Body of pancreas (tissue), 4 donors: Measurements from ENCODE around the gene GPATCH2.

Source experiments
- CTCF ChIP-seq, 7 experiments: fragments of 450-650 bp in 4 of 7; fragments of 200-600 bp in 3 of 7; sonication (generic) in 3 of 7; IDR thresholded peaks; one replicate each; pipeline ENCODE4 v1.5.1; 2016 to 2019; ENCODE audit warnings: antibody characterized with exemption in 7 of 7
- POLR2A ChIP-seq, 3 donors: fragments of 450-650 bp; IDR thresholded peaks; one replicate each; pipeline ENCODE4 v1.6.1; 2016; ENCODE audit warnings: antibody characterized with exemption in 3 of 3, mild to moderate bottlenecking in 2 of 3

- TF ChIP-seq CTCF (IDR thresholded peaks at IDR 0.05) = no peak
- no peak for TF ChIP-seq POLR2A (IDR thresholded peaks at IDR 0.05)
These were observed 91.4 kb downstream of the GPATCH2 start for GRCh38 chr1:217539510-217539909.
